IMR-90 (cell line): ENCODE measurements around the gene PLCH2.

Experiments
- BHLHE40 ChIP-seq: fragments of 150-350 bp; IDR thresholded peaks from 2 replicates; pipeline ENCODE4 v1.6.1; 2016; ENCODE audit warnings: mild to moderate bottlenecking, low read depth, low read length
- CEBPB ChIP-seq: IDR thresholded peaks from 2 replicates; pipeline ENCODE4 v1.6.1; 2012; ENCODE audit warnings: low read depth, low read length, improper control_type of control experiment
- CHD1 ChIP-seq: IDR thresholded peaks from 2 replicates; pipeline ENCODE4 v1.6.1; 2012; ENCODE audit warnings: low read depth, low read length, improper control_type of control experiment
- MAFK ChIP-seq: IDR thresholded peaks from 2 replicates; pipeline ENCODE4 v1.6.1; 2012; ENCODE audit warnings: low read depth, low read length, improper control_type of control experiment
- MXI1 ChIP-seq: IDR thresholded peaks from 2 replicates; pipeline ENCODE4 v1.6.1; 2012; ENCODE audit warnings: low read depth, mild to moderate bottlenecking, low read length, moderate library complexity, borderline replicate concordance
- POLR2A ChIP-seq: IDR thresholded peaks from 2 replicates; pipeline ENCODE4 v1.6.1; 2012; ENCODE audit warnings: mild to moderate bottlenecking, low read depth, low read length
- RAD21 ChIP-seq: IDR thresholded peaks from 2 replicates; pipeline ENCODE4 v1.6.1; 2012; ENCODE audit warnings: low read length, improper control_type of control experiment
- RCOR1 ChIP-seq: IDR thresholded peaks from 2 replicates; pipeline ENCODE4 v1.6.1; 2012; ENCODE audit warnings: mild to moderate bottlenecking, low read length, improper control_type of control experiment; ENCODE audit not compliant: insufficient replicate concordance
- RFX5 ChIP-seq: IDR thresholded peaks from 2 replicates; pipeline ENCODE4 v1.8.0; 2012; ENCODE audit warnings: low read depth, mild to moderate bottlenecking, low read length, moderate library complexity
- USF2 ChIP-seq: fragments of 150-350 bp; IDR thresholded peaks from 2 replicates; pipeline ENCODE4 v1.6.1; 2017; ENCODE audit warnings: mild to moderate bottlenecking, antibody characterized with exemption, low read length, low read depth
- TF ChIP-seq, protein P1 (sequence below): conservative IDR thresholded peaks from 2 replicates; pipeline ENCODE4 v1.5.1; 2012; ENCODE audit warnings: mild to moderate bottlenecking, low read depth, low read length, improper control_type of control experiment

- TF ChIP-seq, protein P1, sequence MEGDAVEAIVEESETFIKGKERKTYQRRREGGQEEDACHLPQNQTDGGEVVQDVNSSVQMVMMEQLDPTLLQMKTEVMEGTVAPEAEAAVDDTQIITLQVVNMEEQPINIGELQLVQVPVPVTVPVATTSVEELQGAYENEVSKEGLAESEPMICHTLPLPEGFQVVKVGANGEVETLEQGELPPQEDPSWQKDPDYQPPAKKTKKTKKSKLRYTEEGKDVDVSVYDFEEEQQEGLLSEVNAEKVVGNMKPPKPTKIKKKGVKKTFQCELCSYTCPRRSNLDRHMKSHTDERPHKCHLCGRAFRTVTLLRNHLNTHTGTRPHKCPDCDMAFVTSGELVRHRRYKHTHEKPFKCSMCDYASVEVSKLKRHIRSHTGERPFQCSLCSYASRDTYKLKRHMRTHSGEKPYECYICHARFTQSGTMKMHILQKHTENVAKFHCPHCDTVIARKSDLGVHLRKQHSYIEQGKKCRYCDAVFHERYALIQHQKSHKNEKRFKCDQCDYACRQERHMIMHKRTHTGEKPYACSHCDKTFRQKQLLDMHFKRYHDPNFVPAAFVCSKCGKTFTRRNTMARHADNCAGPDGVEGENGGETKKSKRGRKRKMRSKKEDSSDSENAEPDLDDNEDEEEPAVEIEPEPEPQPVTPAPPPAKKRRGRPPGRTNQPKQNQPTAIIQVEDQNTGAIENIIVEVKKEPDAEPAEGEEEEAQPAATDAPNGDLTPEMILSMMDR, result no peak
- TF ChIP-seq POLR2A, result no peak
- TF ChIP-seq CEBPB, result no peak
- TF ChIP-seq MAFK, result no peak
- TF ChIP-seq BHLHE40, result no peak
- no peak for TF ChIP-seq RFX5
- TF ChIP-seq RCOR1, result no peak
- no peak for TF ChIP-seq USF2
- no peak for TF ChIP-seq CHD1
- no peak for TF ChIP-seq RAD21
- TF ChIP-seq MXI1, result no peak
Observed at GRCh38 chr1:2437617-2438016, 38.5 kb upstream of the PLCH2 start.
